Esophagus squamous epithelium (tissue), 4 donors: Measurements from ENCODE around the gene CCM2.

Experiments used
- CTCF ChIP-seq, 6 experiments: fragments of 450-650 bp in 4 of 6; fragments of 200-600 bp in 2 of 6; sonication (generic) in 2 of 6; IDR thresholded peaks; one replicate each; pipeline ENCODE4 v1.5.1; 2016 to 2019; ENCODE audit warnings: antibody characterized with exemption in 6 of 6, mild to moderate bottlenecking in 4 of 6, moderate library complexity in 4 of 6
- POLR2A ChIP-seq, 4 donors: fragments of 450-650 bp; IDR thresholded peaks; one replicate each; pipeline ENCODE4 v1.6.1; 2017; ENCODE audit warnings: antibody characterized with exemption in 4 of 4, mild to moderate bottlenecking in 4 of 4, moderate library complexity in 3 of 4

DNA sequence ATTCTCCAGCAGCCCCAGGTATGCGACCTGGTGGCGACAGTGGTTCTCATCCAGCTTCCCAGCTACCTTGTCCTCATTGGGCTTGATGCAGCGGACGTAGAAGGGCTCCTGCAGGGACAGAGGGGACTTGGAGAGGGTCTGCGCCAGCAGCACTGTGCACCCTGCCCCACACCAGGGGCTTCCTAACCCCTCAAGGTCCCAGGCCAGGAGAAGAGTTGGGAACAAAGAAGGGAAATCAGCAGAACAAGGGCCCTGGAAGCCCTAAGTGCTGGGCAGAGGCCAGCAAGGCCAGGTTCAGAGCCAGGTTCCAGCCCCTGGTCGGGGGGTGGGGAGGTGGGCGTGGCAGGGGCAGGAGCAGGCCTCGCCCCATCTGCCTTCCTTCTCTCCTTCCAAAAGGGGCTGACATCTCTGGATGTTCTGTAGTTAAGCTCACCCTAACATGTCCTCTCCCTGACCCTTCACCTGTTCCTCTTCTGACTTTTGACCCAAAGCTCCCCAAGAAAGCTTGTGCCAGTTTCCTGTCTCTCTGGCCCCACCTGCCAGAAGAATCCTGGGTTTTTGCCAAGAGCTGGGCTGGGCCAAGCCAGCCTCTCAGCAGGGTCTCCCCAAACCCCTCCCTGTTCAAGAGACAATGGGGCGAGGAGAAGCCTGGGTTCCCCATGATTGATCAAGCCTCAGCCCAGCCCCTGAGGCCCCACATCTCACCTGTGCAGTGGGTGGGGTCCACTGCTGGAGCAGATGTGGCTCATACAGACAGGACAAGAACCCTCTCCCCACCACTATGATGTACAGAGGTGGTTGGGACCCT lies 33.1 kb upstream of the CCM2 start:
- TF ChIP-seq CTCF (IDR thresholded peaks at IDR 0.05) (no peak), POLR2A (IDR thresholded peaks at IDR 0.05) (no peak)
